Amniotic epithelial cell (primary cell): Measurements from ENCODE around the gene JAKMIP1.

ENCODE experiments used
- DNase-seq: peaks from one replicate; pipeline ENCODE4 v3.0.0-alpha.2; 2010; ENCODE audit warnings: low read depth

Gene JAKMIP1

DNA sequence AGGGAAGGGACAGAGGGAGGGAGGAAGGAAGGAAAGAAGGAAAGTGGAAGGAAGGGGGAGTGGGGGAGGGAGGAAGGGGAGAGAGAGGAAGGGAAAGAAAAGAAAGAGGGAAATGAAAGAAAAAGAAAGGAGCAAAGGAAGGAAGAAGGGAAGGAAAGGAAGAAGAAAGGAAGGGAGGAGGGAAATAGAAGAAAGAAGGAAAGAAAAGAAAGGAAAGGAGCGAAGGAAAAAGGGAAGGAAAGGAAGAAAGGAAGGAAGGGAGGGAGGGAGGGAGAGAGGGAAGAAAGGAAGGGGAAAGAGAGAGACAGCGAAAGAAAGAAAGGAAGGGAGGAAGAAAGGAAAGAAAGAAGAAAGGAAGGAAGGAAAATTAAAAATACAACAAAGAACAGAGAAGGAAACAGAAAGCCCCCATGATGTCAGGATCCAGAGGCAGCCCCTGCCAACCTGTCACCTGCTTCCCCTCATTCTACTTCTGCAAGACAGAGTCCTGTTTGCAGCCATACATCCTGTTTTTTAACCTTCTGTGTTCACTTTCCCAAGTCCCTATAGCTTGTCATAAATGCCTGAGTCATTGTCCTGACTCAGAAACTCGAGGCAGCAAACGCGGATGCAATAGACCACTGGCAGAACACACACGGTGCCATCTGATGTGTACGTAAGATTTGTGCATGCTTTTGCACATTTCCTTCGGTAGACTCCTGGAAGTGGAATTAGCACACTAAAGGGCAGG is 105.2 kb downstream of the JAKMIP1 start:
- no peak for DNase-seq

DNA sequence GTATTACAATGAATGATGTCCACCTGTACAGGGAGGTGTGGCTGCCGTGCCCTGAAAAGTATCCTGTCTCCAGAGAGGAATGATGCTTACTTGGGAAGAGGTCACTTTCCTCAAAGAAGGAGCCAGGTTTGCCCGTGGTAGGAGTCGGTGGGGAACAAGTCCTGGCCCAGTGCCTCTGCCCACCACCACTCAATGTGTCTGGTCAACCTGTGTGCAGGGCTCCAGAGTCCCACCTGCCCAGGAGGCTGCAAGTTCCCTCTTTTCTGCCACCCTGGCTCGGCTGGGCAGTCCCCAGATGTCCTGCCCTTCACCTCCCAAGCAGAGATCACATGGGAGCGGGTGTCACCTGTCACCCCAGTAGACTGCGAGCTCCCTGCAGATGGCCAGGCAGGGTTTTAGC is 106.7 kb downstream of the JAKMIP1 start:
- DNase-seq, result no peak

DNA sequence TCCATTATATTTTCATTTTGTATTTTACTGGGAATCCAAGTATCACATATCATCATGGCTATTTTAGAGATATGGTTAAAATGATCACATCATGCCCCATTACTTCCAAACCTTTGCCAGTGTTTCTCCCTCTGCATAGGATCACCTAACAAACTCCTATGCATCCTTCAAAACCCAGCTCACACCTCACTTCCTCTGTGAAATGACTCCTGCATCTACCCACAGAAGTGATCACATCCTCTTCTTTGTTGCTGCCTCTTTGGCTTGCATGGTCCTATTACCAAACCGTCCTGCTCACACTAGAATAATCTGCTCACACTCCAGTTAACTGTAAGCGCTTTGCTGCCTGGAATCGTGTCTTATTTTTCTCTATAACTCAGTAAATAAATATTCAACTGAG is 107.4 kb downstream of the JAKMIP1 start:
- DNase-seq, result no peak

DNA sequence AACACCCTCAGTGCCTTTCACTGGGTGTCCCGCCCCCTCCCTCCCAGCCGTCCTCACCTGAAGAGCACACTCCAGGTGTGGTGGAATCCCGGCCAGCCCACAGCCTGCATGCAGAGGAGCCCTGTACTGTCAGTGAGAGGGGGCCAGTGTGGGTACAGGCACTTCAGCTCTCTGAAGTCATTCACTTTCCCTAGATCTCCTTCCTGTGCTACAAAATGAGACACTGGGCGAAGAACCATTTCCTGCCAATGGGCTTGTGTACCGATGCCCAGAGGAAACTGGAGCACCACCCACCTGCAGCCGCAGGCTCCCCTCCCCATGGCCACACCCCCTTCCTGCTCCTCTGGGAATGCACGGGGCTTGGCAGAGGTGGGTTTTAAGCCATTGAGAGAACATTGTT is 108.2 kb downstream of the JAKMIP1 start:
- DNase-seq, result no peak

DNA sequence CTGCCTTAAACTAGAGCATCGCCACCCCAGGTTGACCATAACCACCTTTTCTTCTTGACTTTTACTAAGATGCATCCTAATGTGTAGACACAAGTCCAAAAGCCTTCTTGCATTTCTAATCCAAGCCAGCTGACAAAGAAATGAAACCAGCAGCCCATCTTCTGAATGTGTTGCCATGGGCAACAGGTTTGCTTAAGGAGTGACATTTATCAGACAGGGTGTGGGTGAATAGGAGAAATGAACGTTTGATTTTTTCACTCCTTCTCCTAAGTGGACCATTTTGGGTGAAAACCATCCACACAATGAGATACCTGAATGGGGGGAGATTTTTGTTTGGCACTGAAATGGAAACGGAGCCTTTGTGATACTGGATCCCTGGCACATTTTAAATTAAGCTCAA is 109.4 kb downstream of the JAKMIP1 start:
- DNase-seq, result no peak

DNA sequence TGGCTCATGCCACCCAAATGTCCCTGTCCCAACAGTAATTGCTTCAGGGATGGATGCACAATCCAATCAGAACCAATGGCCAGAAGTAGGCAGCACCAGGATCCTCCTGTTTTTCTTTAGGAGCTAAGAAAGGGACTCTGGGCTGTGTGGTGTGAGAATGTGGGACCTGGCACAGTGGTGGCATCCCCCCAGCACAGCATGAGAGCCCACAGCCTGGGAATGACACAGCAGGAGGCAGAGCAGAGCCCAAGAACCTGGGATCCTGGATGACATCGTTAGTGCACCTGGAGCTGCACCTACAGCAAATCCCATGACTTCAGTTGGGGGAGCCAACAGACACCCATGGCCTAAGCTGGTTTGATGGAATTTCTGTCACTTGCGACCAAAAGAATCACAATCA is 111.4 kb downstream of the JAKMIP1 start:
- no peak for DNase-seq

DNA sequence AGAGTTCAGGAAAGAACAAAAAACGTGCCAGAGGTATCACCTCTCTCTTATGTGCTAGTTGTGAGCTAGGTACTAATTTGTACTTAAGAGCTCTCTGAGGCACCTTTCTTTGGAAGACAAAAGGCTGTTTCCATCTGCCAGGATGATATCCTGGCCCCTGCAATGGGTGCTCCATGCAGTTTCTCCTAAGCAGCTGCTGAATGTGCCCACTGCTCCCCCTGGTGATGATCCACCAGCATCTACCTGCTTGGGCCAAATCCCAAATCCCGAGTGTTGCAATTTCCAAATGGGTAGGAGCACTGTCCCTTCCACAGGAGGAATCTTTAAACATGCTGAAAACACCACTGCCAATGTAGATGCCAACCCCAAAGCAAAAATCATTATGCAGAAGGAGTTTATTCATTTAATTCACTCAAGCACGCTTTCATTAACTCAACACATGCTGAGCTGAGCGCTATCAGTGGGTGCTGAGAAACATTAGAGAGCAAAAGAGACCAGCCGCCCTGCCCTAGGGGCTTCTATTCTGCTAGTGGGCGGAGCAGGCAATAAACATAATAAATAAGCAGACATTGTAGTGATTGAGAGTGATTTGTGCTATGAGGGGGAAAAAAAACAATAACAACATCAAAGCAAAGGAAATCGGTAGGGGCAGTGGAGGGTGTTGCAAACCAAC is 112.5 kb downstream of the JAKMIP1 start:
- no peak for DNase-seq

DNA sequence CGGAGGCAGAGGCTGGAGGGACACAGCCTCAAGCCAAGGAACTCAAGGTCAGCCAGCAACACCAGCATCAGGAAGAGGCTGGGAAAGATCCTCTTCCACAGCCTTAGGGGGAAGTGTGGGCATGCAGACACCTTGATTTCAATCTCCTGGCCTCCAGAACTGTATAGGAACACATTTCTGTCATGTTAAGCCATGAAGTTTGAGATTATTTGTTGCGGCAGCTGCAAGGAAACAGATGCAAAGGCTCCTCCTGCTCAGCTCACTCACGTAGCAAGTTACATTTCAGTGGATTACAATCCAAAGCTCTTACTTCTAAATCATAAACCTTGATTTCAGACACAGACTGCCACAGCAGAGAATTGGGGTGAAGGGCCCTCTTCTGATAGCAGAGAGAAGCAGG is 113.5 kb downstream of the JAKMIP1 start:
- DNase-seq, result no peak

DNA sequence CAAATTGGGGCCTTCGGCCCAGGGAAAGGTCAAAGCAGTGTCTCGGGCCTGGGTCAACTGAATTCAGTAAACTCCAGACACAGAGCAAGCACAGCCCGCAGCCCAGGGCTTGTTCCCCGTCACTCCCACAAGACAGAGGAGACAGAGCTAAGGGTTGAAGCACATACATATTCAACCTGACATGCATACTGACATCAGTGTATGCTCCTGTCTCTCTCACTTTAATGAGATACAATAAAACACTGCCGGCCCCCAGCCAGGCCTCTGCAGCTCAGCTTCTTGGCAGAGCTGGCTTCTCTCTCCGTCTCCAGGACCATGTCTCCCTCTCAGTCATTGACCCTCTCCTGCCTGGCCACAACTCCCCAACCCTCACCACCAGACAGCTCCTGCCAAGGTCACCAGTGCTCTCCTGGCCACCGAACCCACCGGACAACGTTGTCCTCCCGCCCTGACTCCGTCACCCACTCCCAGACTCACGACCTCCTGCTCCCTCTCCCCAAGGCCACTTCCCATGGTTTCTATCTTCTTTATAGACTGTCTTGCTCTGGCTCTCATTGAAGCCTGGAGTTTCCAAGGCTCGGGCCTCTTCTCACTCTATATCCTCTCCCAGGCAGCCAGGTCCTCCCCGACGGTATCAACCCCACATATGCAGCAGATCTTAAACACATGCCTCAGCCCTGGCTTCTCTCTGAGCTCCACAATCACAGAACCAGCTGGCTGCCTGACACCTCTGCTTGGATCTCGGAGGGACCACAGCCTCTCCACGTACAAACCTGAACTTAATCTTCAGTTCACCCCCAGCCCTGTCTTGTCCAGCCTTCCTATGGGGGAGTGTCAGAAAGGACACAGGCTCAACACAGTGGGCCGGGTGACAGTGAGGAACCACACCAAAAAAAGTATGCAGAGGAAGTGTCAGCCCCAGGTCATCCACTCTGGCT is 114.4 kb downstream of the JAKMIP1 start:
- DNase-seq, result no peak

DNA sequence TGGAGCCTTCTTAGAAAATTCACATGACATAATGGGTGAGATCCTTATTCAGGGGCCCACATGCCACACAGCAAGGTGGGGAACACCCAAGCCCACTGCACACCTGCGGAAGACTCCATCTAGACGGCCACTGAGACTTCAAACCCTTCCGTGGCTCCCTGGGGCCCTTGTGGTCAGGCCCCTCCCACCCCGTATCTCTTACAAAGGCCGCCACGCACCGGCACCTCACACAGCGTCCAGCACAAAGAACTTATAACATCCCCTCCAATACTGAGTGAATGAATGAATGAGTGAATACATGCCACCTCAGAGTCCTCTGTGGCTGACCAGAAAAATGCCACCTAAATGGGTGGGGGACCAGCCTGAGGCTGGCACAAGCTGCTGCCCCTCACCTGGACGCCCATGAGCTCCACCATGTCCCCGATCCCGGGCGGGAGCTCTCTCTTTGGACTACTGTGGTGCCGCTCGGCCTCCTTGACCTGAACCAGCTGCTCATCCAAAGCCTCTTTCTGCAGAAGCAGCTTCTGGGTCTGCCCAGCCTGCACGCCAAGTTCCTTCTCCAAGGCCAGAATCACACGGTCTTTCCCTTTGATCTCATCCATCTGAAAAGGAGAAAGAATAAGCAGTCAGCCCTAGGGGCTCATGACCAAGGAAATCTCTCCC is 115.2 kb downstream of the JAKMIP1 start:
- no peak for DNase-seq

DNA sequence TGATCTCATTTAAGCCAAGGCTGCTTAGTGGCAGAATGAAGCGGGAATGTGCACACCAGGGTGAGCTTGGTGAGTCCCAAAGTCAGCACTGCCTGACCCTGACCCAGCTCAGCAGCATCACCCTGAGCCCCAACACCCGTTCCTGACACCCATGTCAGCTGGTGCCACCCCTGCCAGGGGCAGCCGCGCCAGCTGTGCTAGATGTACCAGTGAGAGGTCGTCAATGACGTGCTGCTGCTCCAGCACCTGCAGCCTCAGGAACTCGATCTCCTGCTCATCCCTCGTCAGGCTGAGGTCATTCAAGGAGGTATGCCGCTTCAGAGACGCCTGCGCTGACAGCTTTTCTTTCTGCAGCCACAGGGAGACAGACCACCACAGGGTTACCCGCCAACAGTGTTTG is 120.4 kb downstream of the JAKMIP1 start:
- DNase-seq, result no peak

DNA sequence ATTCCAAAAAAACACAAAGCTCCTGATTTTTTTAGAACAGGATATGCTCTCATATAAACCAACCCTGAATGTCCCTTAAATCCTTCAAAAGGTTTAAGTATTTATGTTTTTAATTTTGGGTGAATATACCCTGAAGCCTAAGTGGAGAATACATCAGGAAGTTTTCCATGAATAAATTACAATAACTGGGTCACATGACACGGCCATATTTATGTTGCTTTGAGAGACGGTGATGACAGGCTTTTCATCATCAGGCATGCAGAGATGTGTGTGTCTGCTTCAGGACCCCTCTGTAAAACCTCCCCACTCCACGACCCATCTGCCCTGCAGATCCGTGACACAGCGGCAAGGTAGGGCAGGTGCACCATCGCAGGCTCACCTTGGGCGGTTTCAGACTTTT is 121.8 kb downstream of the JAKMIP1 start:
- DNase-seq, result no peak

DNA sequence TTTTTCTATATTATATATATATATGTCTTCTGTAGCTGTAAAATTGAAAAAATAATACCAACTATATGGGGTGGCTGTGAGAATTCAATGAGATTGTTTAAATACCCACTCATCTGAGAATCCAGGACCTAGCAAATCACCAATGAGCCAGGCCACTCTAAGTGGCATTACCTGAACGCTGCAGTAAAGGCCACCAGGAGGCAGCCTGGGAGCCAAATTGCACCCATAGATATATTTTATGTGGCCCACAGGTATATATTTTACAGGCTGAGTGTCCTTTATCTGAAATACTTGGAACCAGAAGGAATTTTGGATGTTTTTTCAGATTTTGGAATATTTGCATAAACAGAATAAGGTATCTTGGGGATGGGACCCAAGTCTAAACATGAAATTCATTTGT is 124.0 kb downstream of the JAKMIP1 start:
- DNase-seq, result no peak

DNA sequence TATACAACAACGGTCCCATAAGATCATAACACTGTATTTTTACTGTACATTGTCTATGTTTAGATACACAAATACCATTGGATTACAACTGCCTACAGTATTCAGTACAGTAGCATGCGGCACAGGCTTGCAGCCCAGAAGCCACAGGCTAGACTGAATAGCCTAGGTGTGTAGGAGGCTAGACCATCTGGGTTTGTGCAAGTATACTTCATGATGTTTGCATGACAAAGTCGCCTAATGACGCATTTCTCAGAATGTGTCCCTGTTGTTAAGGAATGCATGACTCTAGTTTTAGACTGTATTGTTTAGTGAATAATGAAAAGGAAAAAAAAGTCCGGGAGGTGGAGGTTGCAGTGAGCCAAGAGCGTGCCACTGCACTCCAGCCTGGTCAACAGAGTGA is 125.6 kb downstream of the JAKMIP1 start:
- no peak for DNase-seq

DNA sequence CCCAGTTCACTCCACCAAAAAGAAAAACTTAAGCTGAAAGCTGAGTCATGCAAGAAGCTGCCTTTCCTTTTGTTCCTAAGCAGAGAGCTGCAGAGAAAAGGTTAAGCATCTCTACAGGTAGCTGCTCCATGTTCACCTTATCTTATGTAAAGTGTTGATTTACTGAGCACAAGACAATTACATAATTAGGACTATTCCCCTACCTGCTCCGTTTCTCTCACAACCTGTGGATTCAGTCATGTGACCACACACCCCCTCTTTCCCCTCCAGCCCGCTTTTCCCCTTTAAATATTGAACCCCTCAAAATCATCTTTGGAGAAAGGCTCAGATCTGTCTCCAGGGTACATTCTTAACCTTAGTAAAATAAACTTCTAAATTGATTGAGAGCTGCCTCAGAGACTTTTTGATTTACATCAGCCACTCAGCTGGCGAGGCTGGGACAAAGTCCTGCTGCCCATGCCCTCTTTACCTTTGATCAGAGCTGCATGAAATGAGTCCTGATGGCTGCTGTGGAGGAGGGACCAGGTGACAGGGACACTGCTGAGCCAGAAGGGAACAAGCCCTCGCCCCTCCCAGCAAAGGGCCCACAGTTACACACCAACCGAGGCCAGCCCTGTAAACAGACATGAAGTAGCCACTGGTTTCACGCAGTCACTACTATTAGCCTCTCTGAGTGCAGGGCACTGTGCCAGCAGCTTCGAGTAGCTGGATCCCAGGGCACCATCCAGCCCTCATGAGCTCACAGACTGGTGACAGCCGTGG is 128.2 kb downstream of the JAKMIP1 start:
- DNase-seq, result no peak

DNA sequence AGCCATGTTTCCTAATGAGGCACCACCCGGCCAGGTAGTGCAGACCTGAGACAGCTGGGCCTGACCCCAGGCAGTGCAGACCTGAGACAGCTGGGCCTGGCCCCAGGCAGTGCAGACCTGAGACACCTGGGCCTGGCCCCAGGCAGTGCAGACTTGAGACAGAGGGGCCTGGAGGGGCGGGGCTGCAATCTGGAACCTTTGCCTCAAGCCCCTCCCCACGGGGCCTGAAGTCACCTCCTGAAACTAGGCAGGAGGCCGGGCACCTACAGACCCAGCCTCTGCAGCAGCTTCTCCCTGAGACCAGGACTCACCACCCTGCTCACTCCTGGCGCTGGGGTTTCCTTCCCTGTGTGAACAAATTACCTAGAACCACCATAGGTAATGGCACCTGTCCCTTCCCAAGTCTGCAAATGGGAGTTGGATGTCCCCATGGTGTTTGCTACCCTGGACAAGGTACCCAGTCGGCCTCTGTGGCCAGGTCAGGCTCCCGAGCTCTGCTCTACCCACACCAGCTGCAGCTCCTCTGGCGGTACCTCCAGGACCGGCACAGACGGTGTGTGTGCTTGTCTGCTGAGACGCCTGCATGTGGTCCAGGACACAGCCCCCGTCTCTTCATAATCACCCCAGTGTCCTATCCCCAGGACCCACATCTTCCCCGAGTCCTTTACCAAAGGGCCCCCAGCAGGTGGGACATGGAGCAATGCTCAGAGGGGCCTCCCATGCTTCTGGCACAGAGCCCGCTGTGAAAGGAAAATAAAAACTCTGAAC is 129.0 kb downstream of the JAKMIP1 start:
- DNase-seq, result no peak

DNA sequence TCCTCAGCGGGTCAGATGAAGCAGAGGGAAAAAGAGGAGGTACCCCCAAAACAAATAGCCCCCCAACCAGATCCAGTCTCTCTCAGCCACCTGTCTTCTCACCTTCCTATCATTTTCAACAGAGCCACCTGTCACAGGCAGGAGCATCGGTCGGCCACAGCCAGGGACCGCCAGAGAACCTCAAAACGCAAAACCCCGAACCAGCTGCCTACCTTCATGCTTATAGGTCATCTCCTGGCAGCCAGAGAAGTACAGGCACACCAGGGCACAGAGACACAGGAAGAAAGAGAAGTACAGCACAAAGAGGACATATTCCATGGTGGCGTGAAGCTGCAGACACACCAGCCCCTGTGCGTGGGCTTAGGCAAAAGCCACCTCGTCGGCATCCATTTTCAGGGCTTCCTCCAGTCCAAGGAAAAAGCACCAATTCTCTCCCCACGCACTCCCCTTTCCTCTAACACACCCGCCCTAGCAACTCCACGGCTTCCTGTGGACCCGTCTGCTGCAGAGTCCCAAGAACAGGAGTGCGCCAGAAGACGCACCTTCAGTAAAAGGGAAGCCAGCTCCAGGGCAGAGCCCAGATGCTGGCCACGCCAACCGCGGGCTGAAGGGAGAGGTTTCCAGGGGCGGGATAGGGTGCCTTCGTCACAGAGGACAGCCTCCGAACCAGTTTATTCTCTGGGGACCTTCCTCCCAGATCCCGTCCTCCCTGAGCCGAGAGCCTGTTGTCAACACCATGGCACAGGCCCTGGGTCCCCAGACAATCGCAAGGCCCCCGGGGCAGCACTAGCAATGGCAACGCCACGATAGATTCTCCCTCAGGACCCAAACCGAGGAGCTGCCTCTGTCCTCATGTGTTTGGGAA is 130.3 kb downstream of the JAKMIP1 start:
- DNase-seq, result no peak

DNA sequence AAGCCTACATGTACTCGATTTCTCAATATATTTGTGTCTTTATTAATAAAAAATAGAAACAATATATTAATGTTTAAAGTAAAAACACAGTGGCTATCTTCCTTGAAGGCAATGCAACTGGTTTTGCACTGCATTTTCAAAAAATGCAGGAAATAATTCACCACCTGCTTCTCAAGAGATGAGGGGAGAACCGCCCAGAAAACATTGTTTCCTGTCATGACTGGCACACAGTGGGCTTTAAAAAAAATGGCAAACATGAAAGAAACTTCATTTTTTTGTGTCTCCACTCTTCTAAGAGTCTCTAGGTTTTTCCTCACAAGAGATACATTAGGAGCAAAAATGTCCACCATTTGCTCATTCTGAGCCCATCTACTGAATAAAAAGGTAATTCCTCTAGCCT is 131.4 kb downstream of the JAKMIP1 start:
- DNase-seq, result no peak

DNA sequence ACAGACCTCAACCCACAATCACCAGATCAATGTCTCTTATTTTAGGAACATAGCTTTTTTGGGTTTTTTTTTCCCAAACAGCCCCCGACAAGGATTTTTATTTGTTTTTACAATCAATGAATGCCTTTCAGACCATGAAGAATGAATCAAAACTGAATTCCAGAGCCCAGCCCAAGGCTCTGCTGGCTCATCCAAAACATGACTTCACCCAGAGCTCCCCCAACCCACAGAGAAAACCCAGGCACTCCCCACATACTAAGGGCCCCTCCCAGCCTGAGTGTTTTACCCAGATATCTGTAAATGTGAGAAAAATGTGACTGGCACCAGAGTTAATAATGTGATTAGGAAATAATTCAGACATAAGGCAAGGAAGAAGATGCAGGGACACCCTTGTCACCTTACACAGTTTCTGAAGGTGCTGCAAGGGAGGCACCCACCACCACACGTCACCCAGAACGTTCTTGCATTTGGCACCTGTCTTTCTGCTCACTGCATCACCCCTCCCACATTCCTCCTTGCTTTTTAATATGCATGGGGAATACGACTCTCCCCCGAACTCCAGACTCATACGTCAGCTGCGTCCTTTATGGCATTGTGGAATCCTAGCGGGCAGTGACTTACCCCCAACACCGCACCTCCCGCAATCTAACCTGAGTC is 134.3 kb downstream of the JAKMIP1 start:
- no peak for DNase-seq
